ENCODE data around the gene AFF3. TPM values are rescaled to one million over a fixed set of nuclear protein-coding genes. Genes with fewer than 3 reads are reported as not detected.

The AFF3 gene
- total RNA-seq, 1 experiment from 2014 or later: not detected

GRCh38 chr2:99602476-99602875 lies 539.9 kb downstream of the AFF3 start:
- no peaks in the 10 kb centered on the region for H3K4me1 Mint-ChIP-seq (ENCODE audit: low read depth, unreplicated experiment)
- DNase-seq: no peak
- H3K9me3 Mint-ChIP-seq (ENCODE audit: low read depth, unreplicated experiment): no peaks in the 10 kb centered on the region
- no TSS peak for BruUV-seq (replicated peaks)
- no peak for TF ChIP-seq CTCF (IDR thresholded peaks at IDR 0.05; ENCODE audit: unreplicated experiment)
- H3K36me3 Mint-ChIP-seq (ENCODE audit: insufficient read depth, unreplicated experiment): no peaks in the 10 kb centered on the region
- no peak overlapping the region for H3K27ac Mint-ChIP-seq (ENCODE audit: unreplicated experiment)
- H3K4me3 Mint-ChIP-seq (ENCODE audit: low read depth, unreplicated experiment): no peak overlapping the region
- peaks cover 74% of the 10 kb centered on the region for H3K27me3 Mint-ChIP-seq (ENCODE audit: unreplicated experiment)
- CTCF ChIA-PET: no interaction called here
- intact Hi-C loops (cut with micrococcal nuclease; ENCODE audit: unreplicated experiment): no loop called here

- no peak for TF ChIP-seq CTCF (IDR thresholded peaks at IDR 0.05; ENCODE audit: unreplicated experiment)
- Mint-ChIP-seq H3K4me1 (ENCODE audit: low read depth, unreplicated experiment) (no peaks in the 10 kb centered on the region), H3K4me3 (ENCODE audit: low read depth, unreplicated experiment) (no peak overlapping the region), H3K27me3 (ENCODE audit: unreplicated experiment) (peaks cover 87% of the 10 kb centered on the region), H3K36me3 (ENCODE audit: insufficient read depth, unreplicated experiment) (no peaks in the 10 kb centered on the region), H3K9me3 (ENCODE audit: low read depth, unreplicated experiment) (no peaks in the 10 kb centered on the region), H3K27ac (ENCODE audit: unreplicated experiment) (no peak overlapping the region)
- intact Hi-C loops (cut with micrococcal nuclease; ENCODE audit: unreplicated experiment): no loop called here
- BruUV-seq (replicated peaks): no TSS peak
- CTCF ChIA-PET: no interaction called here
- DNase-seq: no peak
Observed at GRCh38 chr2:99600981-99601651, 541.3 kb downstream of the AFF3 start.

GRCh38 chr2:99598441-99598840 lies 543.9 kb downstream of the AFF3 start:
- no peak for DNase-seq
- H3K27ac Mint-ChIP-seq (ENCODE audit: unreplicated experiment): no peak overlapping the region
- BruUV-seq (replicated peaks): no TSS peak
- intact Hi-C loops (cut with micrococcal nuclease; ENCODE audit: unreplicated experiment): no loop called here
- no peak for TF ChIP-seq CTCF (IDR thresholded peaks at IDR 0.05; ENCODE audit: unreplicated experiment)
- no peak overlapping the region for H3K4me3 Mint-ChIP-seq (ENCODE audit: low read depth, unreplicated experiment)
- H3K27me3 Mint-ChIP-seq (ENCODE audit: unreplicated experiment): peaks cover 96% of the 10 kb centered on the region
- CTCF ChIA-PET: no interaction called here
- no peaks in the 10 kb centered on the region for H3K4me1 Mint-ChIP-seq (ENCODE audit: low read depth, unreplicated experiment)
- no peaks in the 10 kb centered on the region for H3K9me3 Mint-ChIP-seq (ENCODE audit: low read depth, unreplicated experiment)
- no peaks in the 10 kb centered on the region for H3K36me3 Mint-ChIP-seq (ENCODE audit: insufficient read depth, unreplicated experiment)

- no peak for DNase-seq
- no peak for TF ChIP-seq CTCF (IDR thresholded peaks at IDR 0.05; ENCODE audit: unreplicated experiment)
- Mint-ChIP-seq H3K36me3 (ENCODE audit: insufficient read depth, unreplicated experiment) (no peaks in the 10 kb centered on the region), H3K4me1 (ENCODE audit: low read depth, unreplicated experiment) (no peaks in the 10 kb centered on the region), H3K9me3 (ENCODE audit: low read depth, unreplicated experiment) (no peaks in the 10 kb centered on the region), H3K4me3 (ENCODE audit: low read depth, unreplicated experiment) (no peak overlapping the region), H3K27me3 (ENCODE audit: unreplicated experiment) (peaks cover 89% of the 10 kb centered on the region), H3K27ac (ENCODE audit: unreplicated experiment) (no peak overlapping the region)
- intact Hi-C loops (cut with micrococcal nuclease; ENCODE audit: unreplicated experiment): no loop called here
- no TSS peak for BruUV-seq (replicated peaks)
- CTCF ChIA-PET: no interaction called here
Observed at GRCh38 chr2:99597616-99598015, 544.8 kb downstream of the AFF3 start.

Measured in Calu3 (cell line).